HL-60 (cell line): ENCODE results near the gene DUSP19.

ENCODE experiments used
- DNase-seq, 2 experiments: peaks; one replicate each; pipeline ENCODE4 v3.0.0-alpha.2; 2010 to 2020; ENCODE audit warnings: low read depth in 1 of 2, low spot score in 1 of 2
- H3K27ac ChIP-seq: fragments of 250-450 bp; sonication (Bioruptor Pico); replicated peaks from 2 replicates; pipeline ENCODE4 v1.5.1; 2020; ENCODE audit warnings: mild to moderate bottlenecking, moderate library complexity
- H3K27me3 ChIP-seq: fragments of 250-450 bp; sonication (Bioruptor Pico); 2 replicates; pipeline ENCODE4 v1.5.1; 2021; ENCODE audit warnings: mild to moderate bottlenecking, moderate library complexity; ENCODE audit not compliant: insufficient read depth, poor library complexity, severe bottlenecking
- H3K4me3 ChIP-seq: replicated peaks from 2 replicates; pipeline ENCODE4 v1.5.1; 2011; ENCODE audit warnings: mild to moderate bottlenecking, control low read depth, low read length; ENCODE audit not compliant: insufficient read depth
- CTCF ChIP-seq: IDR thresholded peaks from one replicate; pipeline ENCODE4 v1.5.1; 2011; ENCODE audit warnings: low read length, control low read depth, inconsistent platforms; ENCODE audit not compliant: insufficient read depth
- GABPA ChIP-seq: IDR thresholded peaks from 2 replicates; pipeline ENCODE4 v1.6.1; 2012; ENCODE audit warnings: low read depth
- POLR2AphosphoS5 ChIP-seq: IDR thresholded peaks from 2 replicates; pipeline ENCODE4 v1.6.1; 2012; ENCODE audit warnings: low read depth
- REST ChIP-seq: IDR thresholded peaks from 2 replicates; pipeline ENCODE4 v1.6.1; 2012; ENCODE audit warnings: low read depth; ENCODE audit not compliant: insufficient replicate concordance
- SPI1 ChIP-seq: IDR thresholded peaks from 2 replicates; pipeline ENCODE4 v1.6.1; 2012; ENCODE audit warnings: low read depth, mild to moderate bottlenecking, borderline replicate concordance

DUSP19 gene

GRCh38 chr2:183035954-183036669, 42.4 kb upstream of the DUSP19 start:
- no peak; the same call in 1 of the 2 replicates for TF ChIP-seq POLR2AphosphoS5
- peak; percentile 96 for TF ChIP-seq SPI1
- Histone ChIP-seq H3K27me3 (peaks cover 64% of the 10 kb centered on the region), H3K27ac (no peak overlapping the region), H3K4me3 (no peak overlapping the region)
- DNase-seq, result no peak

- no peak for TF ChIP-seq GABPA
- no peak for TF ChIP-seq CTCF
- no peak for TF ChIP-seq REST
- no peak for TF ChIP-seq SPI1
- Histone ChIP-seq H3K27ac (no peak overlapping the region), H3K4me3 (no peak overlapping the region), H3K27me3 (peaks cover 59% of the 10 kb centered on the region)
- DNase-seq, result no peak
These were observed 41.4 kb upstream of the DUSP19 start for GRCh38 chr2:183037074-183037552.

- Histone ChIP-seq H3K27ac (no peak overlapping the region), H3K4me3 (peak overlapping the region; percentile 18), H3K27me3 (peaks cover 60% of the 10 kb centered on the region)
- peak in 1 of 2 experiments; percentile 24 for DNase-seq
- TF ChIP-seq GABPA (no peak), REST (no peak), CTCF (no peak), POLR2AphosphoS5 (no peak), SPI1 (no peak)
These were observed 40.8 kb upstream of the DUSP19 start for GRCh38 chr2:183037553-183038340.
